NT2/D1 (cell line): ENCODE data around the gene SFXN5.

ENCODE experiments used
- DNase-seq: peaks from one replicate; pipeline ENCODE4 v3.0.0-alpha.2; 2011; ENCODE audit warnings: low read depth, low spot score
- H3K27me3 ChIP-seq: 2 replicates; pipeline ENCODE4 v1.6.0; 2011; ENCODE audit warnings: mild to moderate bottlenecking; ENCODE audit not compliant: insufficient read length, insufficient read depth
- H3K36me3 ChIP-seq: 2 replicates; pipeline ENCODE4 v1.6.1; 2011; ENCODE audit warnings: mild to moderate bottlenecking, low read length, mixed read lengths; ENCODE audit not compliant: insufficient read depth, insufficient read length
- H3K4me1 ChIP-seq: 2 replicates; pipeline ENCODE4 v1.5.1; 2011; ENCODE audit not compliant: insufficient read depth, insufficient read length
- H3K4me3 ChIP-seq: 2 replicates; pipeline ENCODE4 v1.5.1; 2011; ENCODE audit warnings: low read depth; ENCODE audit not compliant: insufficient read length
- H3K9ac ChIP-seq: 2 replicates; pipeline ENCODE4 v1.6.0; 2011; ENCODE audit warnings: low read depth; ENCODE audit not compliant: insufficient read length
- H3K9me3 ChIP-seq: 2 replicates; pipeline ENCODE4 v1.5.1; 2011; ENCODE audit warnings: mild to moderate bottlenecking, low read length; ENCODE audit not compliant: insufficient read depth
- SUZ12 ChIP-seq: IDR thresholded peaks from 2 replicates; pipeline ENCODE4 v1.6.1; 2011; ENCODE audit not compliant: insufficient read length, insufficient read depth; ENCODE audit errors: extremely low read depth
- YY1 ChIP-seq: IDR thresholded peaks from 2 replicates; pipeline ENCODE4 v1.6.1; 2011; ENCODE audit not compliant: insufficient read length, insufficient read depth
- ZNF274 ChIP-seq: IDR thresholded peaks from 2 replicates; pipeline ENCODE4 v1.6.1; 2011; ENCODE audit warnings: mild to moderate bottlenecking, low read depth, low read length

SFXN5 gene

DNA sequence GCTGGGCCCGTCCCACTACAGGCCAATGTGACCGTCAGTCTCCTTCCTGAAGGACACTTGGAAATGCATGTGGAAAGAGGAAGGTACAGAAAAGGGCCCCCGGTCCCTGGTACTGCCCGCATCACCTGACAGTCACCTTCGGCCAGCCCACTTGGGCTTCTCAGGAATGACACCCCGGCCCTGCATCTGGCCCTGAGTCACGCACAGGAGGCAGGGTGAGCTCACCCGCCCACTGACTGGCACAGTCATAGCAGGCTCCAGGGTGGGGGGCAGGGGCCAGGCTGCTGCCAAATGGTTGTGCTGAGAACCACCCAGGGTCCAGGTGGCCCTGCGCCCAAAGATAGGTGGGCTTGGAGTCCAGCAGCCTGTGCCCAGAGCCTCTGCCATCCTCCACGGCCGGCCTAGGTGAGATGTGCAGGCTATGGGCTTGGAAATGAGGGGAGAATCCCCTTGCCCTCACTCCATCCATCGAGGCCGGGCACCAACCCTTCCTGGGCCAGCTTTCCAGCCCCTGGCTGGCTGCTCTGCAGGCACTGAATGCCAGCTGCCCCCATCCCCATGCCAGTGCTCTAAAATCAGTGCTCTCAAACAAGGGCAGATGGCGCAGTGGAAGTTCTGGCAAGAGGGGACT, 140.1 kb downstream of the SFXN5 start:
- Histone ChIP-seq H3K9ac (no peak overlapping the region), H3K27me3 (peaks cover 88% of the 10 kb centered on the region), H3K4me1 (no peaks in the 10 kb centered on the region), H3K9me3 (no peaks in the 10 kb centered on the region), H3K4me3 (no peak overlapping the region), H3K36me3 (no peaks in the 10 kb centered on the region)
- TF ChIP-seq ZNF274: no peak
- no peak for TF ChIP-seq YY1
- TF ChIP-seq SUZ12: no peak
- DNase-seq: no peak

DNA sequence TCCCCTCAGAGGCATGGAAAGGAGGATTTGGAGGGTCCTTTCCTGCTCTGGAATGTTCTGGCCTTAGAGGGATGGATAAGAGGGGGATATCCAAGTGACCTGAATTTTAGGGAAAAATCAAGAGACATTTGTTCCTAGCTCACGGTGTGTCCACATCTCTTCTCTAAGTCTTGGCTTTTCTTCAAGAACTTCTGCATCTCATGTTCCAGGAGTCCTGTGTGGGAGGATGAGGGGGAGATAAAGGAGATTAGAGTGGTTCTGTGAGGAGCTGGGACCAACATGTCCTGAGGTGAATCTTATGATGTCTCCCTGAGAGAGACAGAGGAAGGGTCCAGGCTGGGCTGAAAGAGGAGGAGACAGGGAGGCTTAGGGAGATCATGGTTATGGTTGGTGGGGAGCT, 142.5 kb downstream of the SFXN5 start:
- peaks cover 4% of the 10 kb centered on the region for H3K4me1 ChIP-seq
- peaks cover 99% of the 10 kb centered on the region for H3K27me3 ChIP-seq
- no peaks in the 10 kb centered on the region for H3K9me3 ChIP-seq
- no peak overlapping the region for H3K4me3 ChIP-seq
- TF ChIP-seq ZNF274: no peak
- H3K36me3 ChIP-seq: no peaks in the 10 kb centered on the region
- H3K9ac ChIP-seq: no peak overlapping the region
- DNase-seq: no peak

DNA sequence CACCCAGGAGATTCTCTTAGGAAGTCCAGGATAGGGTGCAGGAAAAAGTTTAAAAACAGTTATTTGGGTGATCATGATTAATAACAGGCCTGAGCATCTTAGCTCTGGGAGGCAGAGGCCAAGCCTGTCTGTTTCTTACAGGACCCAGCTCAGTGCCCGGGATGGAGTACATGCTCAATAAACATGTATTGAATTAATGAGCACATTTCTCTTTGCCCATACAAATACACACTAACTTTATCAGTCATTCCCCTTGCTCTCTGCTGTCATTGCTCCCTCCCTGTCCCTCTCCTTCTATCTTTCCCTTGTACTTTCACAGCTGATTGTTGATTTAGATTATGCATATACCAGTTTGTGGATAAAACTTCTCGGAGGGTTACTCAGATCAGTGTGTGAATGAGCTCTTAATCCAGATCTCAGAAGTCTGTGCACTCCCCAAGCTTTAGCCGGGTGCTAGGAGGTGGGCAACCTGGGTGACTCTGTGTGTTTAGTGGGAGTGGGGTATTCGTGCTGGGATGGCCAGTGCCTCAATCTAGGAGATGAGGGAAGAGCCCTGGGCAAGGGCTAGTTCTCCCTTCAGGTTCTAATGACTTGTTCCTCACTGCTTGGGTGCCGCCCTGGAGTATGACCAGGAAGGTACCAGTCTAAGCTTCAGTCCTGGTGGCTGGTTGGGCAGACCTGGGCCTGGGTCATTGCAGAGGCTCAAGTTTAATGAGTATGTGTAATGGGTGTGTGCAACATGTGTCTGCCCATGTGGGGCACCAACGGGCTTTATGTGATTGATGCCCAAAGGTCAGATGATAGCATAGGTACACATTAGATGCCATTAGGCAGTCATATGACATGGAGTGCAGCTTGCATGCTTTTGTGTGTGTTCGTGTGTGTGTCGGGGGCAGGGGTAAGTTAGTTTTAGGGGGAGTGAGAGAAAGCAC, 143.6 kb downstream of the SFXN5 start:
- H3K9me3 ChIP-seq: no peaks in the 10 kb centered on the region
- no peak overlapping the region for H3K9ac ChIP-seq
- peaks cover 4% of the 10 kb centered on the region for H3K4me1 ChIP-seq
- peaks cover 100% of the 10 kb centered on the region for H3K27me3 ChIP-seq
- H3K36me3 ChIP-seq: no peaks in the 10 kb centered on the region
- no peak for DNase-seq
- TF ChIP-seq YY1: no peak
- TF ChIP-seq SUZ12: no peak
- no peak for TF ChIP-seq ZNF274
- no peak overlapping the region for H3K4me3 ChIP-seq

DNA sequence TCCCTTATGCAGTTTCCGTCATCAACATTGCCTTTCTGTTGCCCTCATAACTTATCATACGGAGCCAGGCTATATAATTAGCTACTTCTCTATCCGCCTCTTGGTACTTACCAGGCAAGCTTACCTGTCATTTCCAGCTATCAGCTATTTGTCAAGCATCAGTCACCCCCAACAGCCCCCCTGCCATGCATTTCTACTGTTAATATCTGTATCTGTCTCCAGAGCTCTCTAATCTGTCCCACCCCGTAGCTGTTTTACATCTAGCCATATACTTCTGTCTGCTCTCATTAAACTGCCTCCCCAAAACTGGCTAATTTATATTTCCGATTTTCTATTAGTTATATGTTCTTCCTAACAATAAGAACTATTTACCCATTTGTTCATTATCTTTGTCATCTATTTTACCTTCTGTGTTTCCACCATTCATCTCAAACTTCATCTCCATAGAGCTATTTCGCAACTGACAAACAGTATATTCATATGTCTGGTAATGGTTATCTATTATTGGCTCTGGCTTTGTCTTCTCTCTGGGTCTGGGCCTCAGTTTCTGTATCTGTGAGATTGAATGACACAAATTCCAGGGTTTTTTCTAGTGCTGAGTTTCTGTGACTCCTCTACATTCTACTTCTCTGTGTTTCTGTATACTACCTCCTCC, 144.6 kb downstream of the SFXN5 start:
- Histone ChIP-seq H3K4me1 (peaks cover 4% of the 10 kb centered on the region), H3K27me3 (peaks cover 100% of the 10 kb centered on the region), H3K4me3 (no peak overlapping the region), H3K9me3 (no peaks in the 10 kb centered on the region), H3K9ac (no peak overlapping the region), H3K36me3 (no peaks in the 10 kb centered on the region)
- no peak for TF ChIP-seq SUZ12
- no peak for DNase-seq

DNA sequence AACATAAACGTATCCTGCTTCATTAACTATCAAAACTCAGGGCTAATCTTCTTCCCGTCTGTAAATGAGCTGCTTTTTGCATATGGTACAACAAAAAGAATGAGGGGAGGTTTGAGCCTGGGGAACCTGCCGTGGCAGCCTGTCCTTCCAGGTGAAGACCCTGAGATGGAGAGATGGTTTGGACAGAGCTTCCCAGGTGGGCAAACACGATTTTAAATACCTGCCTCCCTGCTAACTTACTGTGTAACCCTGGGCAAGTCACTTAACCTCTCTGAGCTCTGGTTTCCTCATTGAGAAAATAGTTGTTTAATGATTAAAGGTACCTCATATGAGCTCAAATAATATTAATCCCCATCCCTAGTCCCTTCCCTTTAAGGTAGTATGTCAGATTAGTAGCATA, 145.1 kb downstream of the SFXN5 start:
- DNase-seq: no peak
- H3K4me1 ChIP-seq: peaks cover 4% of the 10 kb centered on the region
- no peak overlapping the region for H3K9ac ChIP-seq
- H3K36me3 ChIP-seq: no peaks in the 10 kb centered on the region
- H3K4me3 ChIP-seq: no peak overlapping the region
- H3K9me3 ChIP-seq: no peaks in the 10 kb centered on the region
- H3K27me3 ChIP-seq: peaks cover 100% of the 10 kb centered on the region
- TF ChIP-seq SUZ12: no peak
- TF ChIP-seq ZNF274: no peak
- TF ChIP-seq YY1: no peak

- Histone ChIP-seq H3K9ac (no peak overlapping the region), H3K27me3 (peaks cover 100% of the 10 kb centered on the region), H3K9me3 (no peaks in the 10 kb centered on the region), H3K4me3 (no peak overlapping the region), H3K4me1 (peaks cover 4% of the 10 kb centered on the region), H3K36me3 (no peaks in the 10 kb centered on the region)
- TF ChIP-seq ZNF274: no peak
- TF ChIP-seq SUZ12: no peak
- no peak for TF ChIP-seq YY1
- no peak for DNase-seq
Measured at GRCh38 chr2:72925328-72925943, 146.1 kb downstream of the SFXN5 start.
